NCI-H187 treated with DMSO at 0.1 percent for 48 hours (cell line): ENCODE data around the gene STRBP.
"Not testable (repeated sequence)": the region's sequence is repeated elsewhere in the genome, so short reads cannot be mapped to it uniquely, and the experiment has no call there.

Experiments used
- DNase-seq: peaks from one replicate; lab custom pipeline; 2025; lab: John Stamatoyannopoulos, UW

STRBP gene

DNA sequence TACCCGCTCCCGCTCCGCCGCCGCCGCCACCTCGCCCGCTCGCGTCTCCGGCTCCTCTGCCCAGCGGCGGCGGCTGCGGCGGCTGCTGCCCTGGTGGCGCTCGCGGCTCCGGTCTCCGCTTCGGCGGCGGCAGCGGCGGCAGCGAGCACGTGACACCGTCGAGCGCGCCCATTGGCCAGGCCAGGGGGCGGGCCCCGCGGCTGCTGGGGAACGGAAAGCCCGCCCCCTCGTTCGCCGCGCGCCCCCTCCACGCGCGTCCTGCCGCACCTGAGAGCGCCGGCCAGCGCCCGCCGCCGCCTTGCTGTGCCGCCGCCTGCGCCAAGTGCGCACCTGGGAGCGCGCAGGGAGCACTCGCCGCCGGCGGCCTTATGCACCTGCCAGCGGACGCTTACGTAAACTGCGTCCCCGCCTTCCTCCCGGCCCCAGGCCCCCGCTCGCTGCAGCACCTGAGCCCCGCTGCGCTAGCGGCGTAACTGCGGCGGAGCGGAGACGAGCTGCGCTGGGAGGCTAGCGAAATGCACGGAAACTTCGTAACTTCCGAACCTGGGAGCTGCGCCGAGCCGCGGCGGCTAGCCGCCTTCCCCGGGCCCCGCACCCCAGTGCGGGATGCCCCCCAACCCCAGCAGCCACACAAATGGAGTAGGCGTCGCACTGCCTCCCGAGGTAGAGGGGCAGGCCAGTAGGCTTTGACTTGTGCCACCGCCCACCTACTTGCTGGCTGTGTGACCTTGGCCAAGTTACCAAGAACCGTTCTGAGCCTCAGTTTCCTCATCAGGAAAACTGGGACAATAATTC, at the start of gene STRBP:
STRBP (minus strand) TSS at position 122 of the 795 bp plus-strand sequence. CDS start 84,452 bp downstream, outside the sequence.
- peak; percentile 11 for DNase-seq

DNA sequence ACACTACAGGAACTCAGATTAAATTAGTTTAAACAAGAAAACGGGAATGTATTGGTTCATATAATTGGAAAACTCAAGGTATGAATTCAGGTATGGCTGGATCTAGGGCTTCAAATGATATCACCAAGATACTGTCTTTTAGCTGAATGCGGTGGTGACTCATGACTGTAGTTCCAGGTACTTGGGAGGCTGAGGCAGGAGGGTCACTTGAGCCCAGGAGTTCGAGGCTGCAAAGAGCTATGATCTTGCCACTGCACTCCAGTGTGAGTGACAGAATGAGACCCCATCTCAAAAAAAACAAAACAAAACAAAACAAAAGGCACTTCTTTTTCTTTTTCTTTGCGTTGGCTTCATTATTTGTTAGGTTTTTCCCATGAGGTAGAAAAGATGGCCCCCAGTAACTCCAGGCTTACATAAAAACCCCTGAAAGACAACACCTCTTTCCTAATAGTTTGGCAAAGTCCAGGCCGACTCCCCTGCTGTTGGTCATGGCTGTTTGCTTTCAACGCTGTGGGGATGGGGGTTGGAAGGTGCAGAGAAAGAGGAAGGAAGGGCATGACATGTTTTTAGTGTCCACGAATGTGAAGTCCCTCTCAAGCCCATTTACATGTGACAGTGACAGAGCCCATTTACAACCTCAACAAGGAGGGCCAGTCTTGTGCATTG, 47.8 kb upstream of the STRBP start:
- DNase-seq = no peak

DNA sequence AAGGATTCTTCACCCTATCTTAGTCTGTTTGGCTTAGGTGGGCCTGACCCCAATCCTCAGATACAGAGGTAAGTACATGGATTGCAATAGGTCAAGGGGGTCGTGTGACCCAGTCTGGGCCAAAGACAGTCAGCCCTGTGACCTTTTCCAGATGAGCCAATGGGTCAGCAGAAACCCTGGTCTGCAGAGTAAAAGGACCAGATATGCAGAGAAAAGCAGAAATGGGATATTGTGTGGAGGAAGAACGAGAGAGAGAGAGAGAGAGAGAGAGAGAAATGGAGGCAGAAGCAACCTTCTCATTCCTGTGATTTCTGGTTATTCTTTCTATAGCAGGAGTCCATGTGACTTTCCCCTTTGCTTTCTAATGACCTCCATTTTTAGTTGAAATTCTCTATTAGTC, 47.2 kb upstream of the STRBP start:
- no peak for DNase-seq

DNA sequence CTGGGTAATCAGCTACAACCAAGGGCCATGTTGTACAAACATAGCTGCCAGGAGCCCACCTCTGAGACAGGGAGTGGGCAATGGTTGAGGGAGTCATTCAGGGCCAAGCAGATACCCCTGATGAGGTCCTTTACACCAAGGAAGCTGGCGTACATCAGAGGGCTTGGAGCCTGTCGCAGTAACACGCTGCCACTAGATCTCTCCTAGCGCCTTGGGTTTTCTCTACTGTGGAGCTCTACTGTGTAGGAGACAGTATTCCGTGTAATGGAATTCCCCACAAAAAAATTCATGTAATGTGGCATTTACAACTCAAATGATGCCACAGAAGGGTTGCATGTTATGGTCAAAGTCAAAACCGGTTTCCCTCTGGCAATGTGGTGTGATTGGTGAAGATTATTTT, 46.2 kb upstream of the STRBP start:
- no peak for DNase-seq

DNA sequence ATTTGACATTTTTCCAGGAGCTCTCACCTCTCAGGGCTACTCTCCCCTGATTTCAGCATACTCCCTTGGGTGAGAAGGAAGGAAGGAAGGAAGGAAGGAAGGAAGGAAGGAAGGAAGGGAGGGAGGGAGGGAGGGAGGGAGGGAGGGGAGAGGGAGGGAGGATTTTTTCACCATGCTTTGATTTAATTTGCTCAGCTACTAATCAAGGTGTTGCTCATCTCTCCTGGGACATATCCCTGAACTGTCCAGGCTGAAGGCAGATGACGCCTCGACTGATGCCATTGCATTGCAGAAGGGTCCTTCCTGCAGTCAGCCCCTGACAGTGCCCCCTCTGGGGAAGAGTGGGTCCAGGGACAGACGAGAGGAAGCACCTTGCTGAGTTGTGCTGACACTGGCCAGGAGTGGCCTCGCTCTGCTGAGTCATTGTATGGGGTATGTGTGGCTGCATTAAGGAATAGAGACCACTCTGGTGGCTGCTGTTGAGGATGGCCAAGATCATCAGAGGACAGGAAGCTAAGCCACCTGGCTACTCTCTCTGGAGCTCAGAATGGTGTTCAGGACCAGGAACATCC, 44.0 kb upstream of the STRBP start:
- DNase-seq = no peak

DNA sequence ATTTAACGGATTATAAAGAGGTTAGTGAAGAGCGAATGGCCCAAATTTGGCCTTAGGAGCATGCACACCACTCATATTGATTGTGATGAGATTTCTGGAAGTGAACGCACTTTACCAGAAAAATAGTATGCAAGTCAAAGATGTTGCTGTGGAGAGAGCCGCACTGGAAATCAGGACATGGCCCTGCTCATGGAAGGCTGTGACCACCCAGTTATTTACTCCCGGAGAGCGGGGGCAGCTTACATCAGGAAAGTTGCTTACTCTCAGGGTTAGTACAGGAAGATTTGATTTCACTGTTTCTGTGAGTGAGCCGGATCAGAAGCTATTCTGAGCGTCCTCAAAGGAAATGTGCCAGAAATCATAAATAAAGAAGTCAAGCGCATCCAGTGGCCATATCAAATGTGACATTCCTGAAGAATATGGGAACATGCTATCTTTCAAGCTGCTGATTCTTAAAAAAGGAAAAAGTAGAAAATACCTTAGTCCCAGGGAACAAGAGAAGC, 42.9 kb upstream of the STRBP start:
- DNase-seq = no peak

DNA sequence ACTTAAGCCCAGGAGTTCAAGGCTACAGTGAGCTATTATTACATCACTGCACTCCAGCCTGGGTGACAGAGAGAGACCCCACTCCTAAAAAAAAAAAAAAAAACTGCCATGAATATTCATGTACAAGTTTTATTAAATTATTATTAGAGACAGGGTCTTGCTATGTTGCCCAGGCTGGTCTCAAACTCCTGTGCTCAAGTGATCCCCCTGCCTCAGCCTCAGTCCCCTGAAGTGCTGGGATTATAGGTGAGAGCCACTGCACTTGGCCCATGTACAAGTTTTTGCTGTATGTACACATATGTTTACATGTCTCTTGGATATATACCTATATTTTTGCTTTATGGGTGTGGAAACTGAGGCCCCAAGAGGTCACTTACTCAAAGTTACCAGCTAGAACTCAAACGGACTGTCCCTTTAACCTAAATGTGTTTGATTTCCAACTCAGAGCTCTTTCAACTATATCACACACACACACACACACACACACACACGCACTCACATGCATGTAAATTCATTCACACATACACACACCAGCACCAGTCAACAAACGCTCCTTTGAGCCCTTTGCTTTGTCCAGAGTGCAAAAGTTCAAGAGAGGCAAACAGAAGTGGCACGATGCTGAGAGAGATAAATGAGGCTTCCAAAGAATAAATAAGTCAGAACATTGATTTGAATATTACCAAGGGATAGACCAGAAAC, 42.3 kb upstream of the STRBP start:
- no peak for DNase-seq

DNA sequence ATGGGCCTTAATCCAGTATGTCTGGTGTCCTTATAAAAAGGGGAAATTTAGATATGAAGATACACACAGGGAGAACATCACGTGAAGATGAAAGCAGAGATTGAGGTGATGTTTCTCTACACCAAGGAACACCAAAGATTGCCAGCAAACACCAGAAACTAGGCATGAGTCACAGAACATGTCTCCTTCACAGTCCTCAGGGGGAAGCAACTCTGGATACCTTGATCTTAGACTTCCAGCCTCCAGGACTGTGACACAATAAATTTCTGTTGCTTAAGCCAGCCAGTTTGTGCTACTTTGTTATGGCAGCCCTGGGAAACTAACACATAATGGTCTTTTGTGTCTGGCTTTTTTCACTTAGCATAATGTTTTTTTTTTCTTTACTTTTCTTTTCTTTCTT, 41.2 kb upstream of the STRBP start:
- no peak for DNase-seq

DNA sequence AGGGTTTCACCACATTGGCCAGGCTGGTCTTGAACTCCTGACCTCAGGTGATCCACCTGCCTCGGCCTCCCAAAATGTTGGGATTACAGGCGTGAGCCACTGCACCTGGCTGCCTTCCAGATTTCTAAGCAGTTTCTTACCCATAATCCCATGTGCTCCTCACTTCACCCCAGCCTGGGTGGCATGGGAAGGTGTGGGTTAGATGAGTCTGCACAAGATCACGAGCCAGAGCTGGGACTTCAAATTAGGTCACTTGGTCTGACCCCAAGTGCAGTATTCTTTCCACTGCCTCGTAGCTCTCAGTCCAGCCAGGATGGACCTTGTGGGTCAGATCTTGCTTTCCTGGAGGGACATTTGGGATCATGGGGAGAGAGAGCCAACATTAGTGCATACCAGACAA, 37.5 kb upstream of the STRBP start:
- no peak for DNase-seq

DNA sequence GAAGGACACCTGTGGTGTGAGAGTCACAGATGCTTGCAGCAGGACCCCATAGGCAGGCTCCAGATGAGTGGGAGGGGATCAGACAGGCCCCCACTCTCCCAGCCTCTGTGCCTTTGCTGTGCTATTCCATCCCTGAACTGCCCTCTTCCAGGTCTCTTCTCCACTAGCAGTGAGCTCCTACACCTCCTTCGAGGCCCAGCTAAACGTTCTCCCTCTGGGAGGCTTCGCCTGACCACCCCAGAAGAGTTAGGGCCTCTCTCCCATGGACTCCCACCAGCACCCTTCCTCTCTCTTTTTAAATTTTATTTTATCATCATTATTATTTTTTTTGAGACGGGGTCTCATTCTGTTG, 35.9 kb upstream of the STRBP start:
- no peak for DNase-seq

DNA sequence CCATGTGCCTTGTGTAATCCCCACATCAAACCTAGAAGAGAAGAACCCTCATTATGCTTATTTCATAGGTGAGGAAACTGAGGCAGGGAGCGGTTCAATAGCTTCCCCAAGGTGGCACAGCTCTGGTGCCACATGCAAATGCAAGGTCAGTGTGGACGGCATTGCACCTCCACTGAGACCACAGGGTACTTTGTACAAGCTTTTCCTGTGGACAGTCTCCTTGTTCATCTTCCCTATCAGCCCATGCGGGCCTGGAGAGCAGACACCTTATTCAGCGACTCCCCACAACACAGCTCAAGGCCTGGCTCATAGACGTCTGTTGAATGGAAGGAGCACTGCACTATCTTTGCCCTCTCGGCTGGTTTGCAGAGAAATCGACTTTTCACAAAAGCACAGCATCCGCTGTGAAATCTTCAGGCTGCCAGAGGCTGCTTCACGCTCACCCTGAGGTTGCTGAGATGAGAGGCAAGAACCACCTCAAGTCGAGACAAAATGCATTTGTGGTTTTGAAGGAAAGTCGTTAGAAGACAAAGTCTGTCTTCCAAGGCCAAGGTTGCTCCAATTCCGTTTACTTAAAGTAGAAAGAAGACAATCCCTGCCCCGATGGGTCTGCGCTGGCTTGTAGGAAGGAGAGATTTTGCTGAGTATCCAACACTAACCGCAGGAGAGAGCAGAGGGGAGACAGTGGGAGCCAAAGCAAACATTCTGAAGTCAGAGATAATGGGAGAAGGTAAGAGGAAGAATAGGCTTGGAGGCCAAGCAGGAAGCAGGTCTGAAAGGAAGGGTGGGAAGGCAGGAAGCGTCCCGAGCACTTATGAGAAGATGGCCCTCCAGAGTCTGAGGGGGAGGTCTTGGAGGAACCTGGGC, 34.2 kb upstream of the STRBP start:
- DNase-seq = no peak

DNA sequence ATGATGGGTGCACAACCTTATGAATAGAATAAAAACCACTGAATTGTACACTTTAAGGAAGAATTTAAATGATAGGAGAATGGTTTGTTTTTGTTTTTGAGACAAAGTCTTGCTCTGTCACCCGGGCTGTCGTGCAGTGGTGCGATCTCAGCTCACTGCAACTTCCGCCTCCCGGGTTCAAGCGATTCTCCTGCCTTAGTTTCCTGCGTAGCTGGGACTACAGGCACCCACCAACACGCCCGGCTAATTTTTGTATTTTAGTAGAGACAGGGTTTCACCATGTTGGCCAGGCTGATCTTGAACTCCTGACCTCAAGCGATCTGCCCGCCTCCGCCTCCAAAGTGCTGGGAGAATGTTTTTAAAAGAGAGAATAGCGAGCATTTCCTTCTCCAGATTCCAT, 33.5 kb upstream of the STRBP start:
- not testable (repeated sequence) for DNase-seq

DNA sequence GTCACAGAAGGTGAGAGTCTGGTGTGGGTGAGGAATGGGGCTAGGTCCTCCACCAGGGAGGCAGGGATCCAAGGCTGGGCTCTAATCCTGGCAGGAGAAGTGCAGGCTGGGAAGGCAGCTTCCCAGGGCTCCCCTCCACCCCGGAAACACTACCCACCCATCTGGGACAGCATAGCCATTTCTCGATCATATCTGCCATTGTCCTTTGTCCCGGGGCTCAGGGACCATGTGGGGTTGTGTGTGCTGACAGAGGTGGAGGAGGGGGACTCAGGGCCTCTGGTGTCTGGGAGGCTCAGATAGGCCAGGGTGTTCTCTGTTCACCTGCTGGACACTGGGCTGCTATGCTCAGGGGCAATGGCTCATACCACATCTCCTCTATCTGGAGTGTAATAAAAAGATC, 32.2 kb upstream of the STRBP start:
- DNase-seq = no peak

DNA sequence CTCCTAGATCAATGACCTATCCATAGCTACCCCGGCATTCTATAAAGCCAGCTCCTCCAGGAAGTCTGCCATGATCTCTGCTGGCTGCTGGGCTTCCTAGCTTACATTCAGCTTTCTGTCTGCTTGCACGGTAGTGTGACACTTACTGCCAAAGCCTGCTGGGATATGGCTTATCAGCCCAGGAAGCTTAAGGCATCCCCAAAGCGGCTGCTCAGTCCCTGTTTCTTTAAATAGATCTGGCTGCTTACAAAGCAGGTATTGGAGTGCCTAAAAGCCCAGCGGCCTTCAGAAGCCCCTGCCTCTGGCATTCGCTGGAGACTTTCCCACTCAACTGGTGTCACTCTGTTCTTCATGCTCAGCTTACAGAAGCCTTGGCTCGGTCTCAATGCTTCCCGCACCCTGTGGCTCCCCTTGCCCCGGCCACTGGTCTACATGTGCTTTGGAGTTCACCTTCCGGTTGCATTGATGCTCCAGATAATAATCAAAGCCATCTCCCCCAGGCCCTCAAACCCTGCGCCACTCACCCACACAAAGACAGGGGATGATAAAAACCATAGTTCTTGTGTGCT, 31.3 kb upstream of the STRBP start:
- no peak for DNase-seq

DNA sequence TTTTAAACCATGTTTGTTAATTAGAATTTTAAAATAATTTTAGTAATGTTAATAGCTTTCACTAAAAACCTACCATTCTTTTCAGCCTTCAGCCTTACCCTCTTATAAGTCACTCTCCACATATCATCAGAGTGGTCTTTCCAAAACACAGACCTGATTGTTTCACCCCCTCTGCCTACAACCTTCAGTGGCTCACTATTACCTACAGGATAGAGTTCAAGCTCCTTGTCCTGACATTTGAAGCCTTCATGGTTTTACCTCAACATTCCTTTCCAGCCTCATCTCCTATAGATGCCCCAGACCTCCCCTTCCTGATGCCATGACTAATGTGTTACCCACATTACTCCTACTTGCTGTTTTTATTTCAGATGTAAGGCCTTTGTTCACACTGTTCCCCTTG, 27.8 kb upstream of the STRBP start:
- DNase-seq = no peak

DNA sequence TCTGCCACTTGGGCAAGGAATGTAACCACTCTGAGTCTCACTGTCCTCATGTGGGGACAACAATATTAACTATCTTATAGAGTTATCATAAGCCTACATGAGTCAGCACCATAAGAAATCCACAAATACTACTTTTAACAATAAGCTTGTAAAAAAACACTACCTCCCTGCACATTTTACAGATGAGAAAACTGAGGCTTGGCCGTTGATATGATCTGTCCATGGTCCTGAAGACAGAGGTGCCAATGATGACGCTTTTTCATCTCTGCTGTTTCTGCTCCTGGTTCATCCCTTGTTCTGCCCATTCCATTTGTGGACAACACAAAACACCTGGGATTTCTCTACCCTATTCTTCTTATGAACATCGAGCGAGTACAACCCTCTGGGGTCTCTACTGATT, 23.4 kb upstream of the STRBP start:
- DNase-seq = no peak

DNA sequence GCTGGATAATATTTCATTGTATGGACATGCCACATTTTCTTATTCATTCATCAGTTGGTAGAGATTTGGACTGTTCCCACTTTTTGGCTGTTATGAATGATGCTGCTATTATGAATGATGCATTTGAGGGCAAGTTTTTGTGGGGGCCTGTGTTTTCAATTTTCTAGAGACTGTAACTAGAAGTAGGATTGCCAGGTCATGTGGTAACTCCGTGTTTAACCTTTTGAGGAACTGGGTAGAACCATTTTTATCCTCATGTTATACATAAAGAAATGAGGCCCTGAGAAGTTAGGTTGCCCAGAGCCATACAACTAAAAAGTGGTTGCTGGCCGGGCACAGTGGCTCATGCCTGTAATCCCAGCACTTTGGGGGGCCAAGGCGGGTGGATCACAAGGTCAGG, 22.4 kb upstream of the STRBP start:
- DNase-seq = no peak

DNA sequence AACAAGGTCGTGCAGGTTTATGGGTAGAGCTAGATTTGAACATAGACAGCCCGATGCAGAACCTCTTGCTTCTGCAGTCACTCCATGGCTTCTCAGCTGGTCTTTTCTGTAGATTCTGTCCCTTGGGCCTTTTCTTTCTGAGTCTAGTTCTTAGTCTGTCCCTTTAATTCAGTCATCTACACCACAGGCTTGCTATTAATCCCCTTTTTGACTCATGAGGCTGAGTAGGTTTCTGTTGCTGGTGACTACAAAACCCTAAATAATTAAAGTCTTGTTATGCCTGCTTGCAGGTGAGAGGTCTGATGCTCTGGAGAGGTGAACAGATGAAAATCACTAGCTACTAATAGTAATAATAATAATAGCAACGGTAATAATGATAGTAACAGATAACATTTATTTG, 19.3 kb upstream of the STRBP start:
- no peak for DNase-seq

DNA sequence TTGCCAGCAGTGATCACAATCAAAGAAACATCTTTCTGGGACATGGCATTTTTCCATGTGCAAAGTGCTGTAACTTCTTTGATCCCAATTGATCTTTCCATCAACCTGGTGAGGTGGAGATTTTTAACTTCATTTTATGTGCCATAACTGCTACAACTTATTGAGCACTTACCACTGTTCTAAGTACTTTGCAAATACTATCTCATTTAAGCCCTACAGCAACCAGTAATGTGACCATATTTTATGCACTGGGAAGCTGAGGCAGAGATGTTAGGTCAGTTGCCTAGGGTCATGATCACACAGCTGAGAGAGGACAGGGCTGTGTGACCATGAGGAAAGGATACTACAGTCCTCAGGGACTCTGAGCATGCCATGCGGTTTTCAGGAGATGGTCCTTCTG, 17.9 kb upstream of the STRBP start:
- no peak for DNase-seq

DNA sequence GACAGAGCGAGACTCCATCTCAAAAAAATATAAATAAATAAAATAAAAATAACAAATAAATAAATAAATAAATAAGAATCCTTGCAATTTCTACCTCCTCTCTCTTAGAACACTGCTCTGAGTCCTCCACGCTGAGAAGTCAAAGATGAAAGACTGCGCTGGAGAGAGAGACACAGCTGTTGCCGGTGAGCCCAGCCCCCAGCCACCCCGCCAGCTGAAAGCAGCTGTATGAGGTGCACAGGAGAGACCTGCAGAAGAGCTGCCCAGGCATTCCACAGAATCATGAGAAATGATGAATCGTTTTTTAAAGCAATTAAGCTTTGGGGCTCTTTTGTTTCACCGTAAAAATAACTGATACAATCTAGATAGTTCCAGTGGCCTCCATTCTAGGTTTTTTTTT, 16.3 kb upstream of the STRBP start:
- DNase-seq = no peak

DNA sequence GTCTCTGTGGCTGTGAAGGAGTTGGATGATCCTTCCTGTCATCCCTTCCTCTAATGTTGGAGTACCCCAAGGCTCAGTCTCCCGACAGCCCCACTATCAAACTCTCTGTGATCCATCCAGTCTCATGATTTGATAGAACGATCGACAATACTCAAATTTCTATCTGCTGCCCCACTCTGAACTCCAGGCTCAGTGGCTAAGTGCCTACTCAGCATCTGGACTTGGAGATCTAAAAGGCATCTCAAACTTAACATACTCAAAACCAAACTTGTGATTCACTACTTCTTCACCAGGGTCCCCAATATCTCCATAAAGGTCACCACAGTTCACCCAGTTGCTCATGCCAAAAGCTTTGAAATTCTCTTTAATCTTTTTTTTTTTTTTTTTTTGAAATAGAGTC, 15.1 kb upstream of the STRBP start:
- DNase-seq = no peak

DNA sequence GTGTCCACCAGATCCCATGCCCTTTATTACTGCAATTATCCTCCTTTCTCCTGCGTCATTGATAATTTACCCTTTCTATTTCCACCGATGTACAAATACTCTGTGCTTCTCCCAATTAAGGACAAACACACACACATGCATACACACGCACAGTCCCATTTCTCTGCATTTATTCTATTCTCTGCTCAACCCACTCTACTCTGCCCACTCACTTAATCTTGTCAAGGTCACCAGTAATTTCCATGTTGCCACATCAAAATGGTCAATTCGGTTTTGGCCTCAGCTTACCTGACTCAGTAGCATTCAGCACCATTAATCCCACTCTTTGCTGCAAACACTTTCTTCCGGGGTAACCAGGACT, 14.6 kb upstream of the STRBP start:
- no peak for DNase-seq
